SK-N-SH treated with all-trans-retinoic acid at 6 μM for 48 hours (cell line): ENCODE measurements around the gene TMCO2.

Experiments used
- ATAC-seq: fragments of 200-7000 bp; cut with Tn5 transposase; 3 replicates; pipeline ENCODE4 v1.9.1; 2020; ENCODE audit warnings: mild to moderate bottlenecking, moderate library complexity
- ARNTL ChIP-seq: fragments of 450-650 bp; formaldehyde crosslinking; IDR thresholded peaks from 2 replicates; pipeline ENCODE4 v1.5.0; 2020; ENCODE audit warnings: low read depth, mild to moderate bottlenecking, moderate library complexity, borderline replicate concordance
- BACH2 ChIP-seq: fragments of 250-450 bp; sonication (Bioruptor Pico); IDR thresholded peaks from 2 replicates; pipeline ENCODE4 v1.9.0; 2021; ENCODE audit warnings: mild to moderate bottlenecking, borderline replicate concordance
- CSDC2 ChIP-seq: fragments of 250-450 bp; sonication (Bioruptor Pico); IDR thresholded peaks from 2 replicates; pipeline ENCODE4 v1.5.0; 2020; ENCODE audit warnings: mild to moderate bottlenecking, moderate library complexity
- CSRNP3 ChIP-seq: fragments of 250-450 bp; sonication (Bioruptor Pico); IDR thresholded peaks from 2 replicates; pipeline ENCODE4 v1.5.1; 2021; ENCODE audit warnings: mild to moderate bottlenecking, moderate library complexity
- ESRRG ChIP-seq: fragments of 250-450 bp; sonication (Bioruptor Pico); IDR thresholded peaks from 2 replicates; pipeline ENCODE4 v1.6.1; 2021; ENCODE audit warnings: mild to moderate bottlenecking
- GLIS3 ChIP-seq: fragments of 250-450 bp; sonication (Bioruptor Pico); IDR thresholded peaks from 2 replicates; pipeline ENCODE4 v1.5.0; 2020; ENCODE audit warnings: mild to moderate bottlenecking, moderate library complexity
- ISL1 ChIP-seq: fragments of 250-450 bp; sonication (Bioruptor Pico); IDR thresholded peaks from 2 replicates; pipeline ENCODE4 v2.1.2; 2022; ENCODE audit warnings: mild to moderate bottlenecking, moderate library complexity
- OSR1 ChIP-seq: fragments of 250-450 bp; sonication (Bioruptor Pico); IDR thresholded peaks from 2 replicates; pipeline ENCODE4 v1.8.0; 2022; ENCODE audit warnings: moderate library complexity, mild to moderate bottlenecking, inconsistent platforms
- PPARA ChIP-seq: fragments of 250-450 bp; sonication (Bioruptor Pico); IDR thresholded peaks from 2 replicates; pipeline ENCODE4 v1.5.0; 2020; ENCODE audit warnings: mild to moderate bottlenecking, borderline replicate concordance
- RARB ChIP-seq: fragments of 250-450 bp; sonication (Bioruptor Pico); IDR thresholded peaks from 2 replicates; pipeline ENCODE4 v1.8.0; 2021; ENCODE audit warnings: mild to moderate bottlenecking, moderate library complexity
- SNAI2 ChIP-seq: fragments of 250-450 bp; sonication (Bioruptor Pico); IDR thresholded peaks from 2 replicates; pipeline ENCODE4 v1.5.0; 2020; ENCODE audit warnings: mild to moderate bottlenecking, moderate library complexity
- TCF4 ChIP-seq: fragments of 250-450 bp; sonication (Bioruptor Pico); IDR thresholded peaks from 2 replicates; pipeline ENCODE4 v1.8.0; 2021; ENCODE audit warnings: mild to moderate bottlenecking, moderate library complexity, borderline replicate concordance
- TOX ChIP-seq: fragments of 250-450 bp; sonication (Bioruptor Pico); IDR thresholded peaks from 2 replicates; pipeline ENCODE4 v1.8.0; 2021; ENCODE audit warnings: mild to moderate bottlenecking, moderate library complexity, borderline replicate concordance
- TSHZ2 ChIP-seq: fragments of 250-450 bp; sonication (Bioruptor Pico); IDR thresholded peaks from 2 replicates; pipeline ENCODE4 v1.5.0; 2020; ENCODE audit warnings: mild to moderate bottlenecking, moderate library complexity
- ZFP3 ChIP-seq: fragments of 250-450 bp; sonication (Bioruptor Pico); IDR thresholded peaks from 2 replicates; pipeline ENCODE4 v1.5.0; 2020; ENCODE audit warnings: mild to moderate bottlenecking, moderate library complexity
- ZFP30 ChIP-seq: fragments of 450-650 bp; formaldehyde crosslinking; IDR thresholded peaks from 2 replicates; pipeline ENCODE4 v1.5.0; 2022; ENCODE audit warnings: mild to moderate bottlenecking, moderate library complexity
- ZNF565 ChIP-seq: fragments of 450-650 bp; formaldehyde crosslinking; conservative IDR thresholded peaks from 2 replicates; pipeline ENCODE4 v1.5.0; 2020; ENCODE audit warnings: low read depth, mild to moderate bottlenecking, moderate library complexity
- ZNF8 ChIP-seq: fragments of 450-650 bp; formaldehyde crosslinking; IDR thresholded peaks from 2 replicates; pipeline ENCODE4 v1.5.0; 2020; ENCODE audit warnings: mild to moderate bottlenecking, moderate library complexity
- TF ChIP-seq, protein P1 (sequence below): fragments of 250-450 bp; sonication (Bioruptor Pico); IDR thresholded peaks from 2 replicates; pipeline ENCODE4 v1.8.0; 2021; ENCODE audit warnings: low read depth, mild to moderate bottlenecking, moderate library complexity, borderline replicate concordance
- TF ChIP-seq, protein P2 (sequence below): fragments of 250-450 bp; sonication (Bioruptor Pico); IDR thresholded peaks from 2 replicates; pipeline ENCODE4 v1.8.0; 2020; ENCODE audit warnings: mild to moderate bottlenecking, moderate library complexity, borderline replicate concordance
- TF ChIP-seq, protein P3 (sequence below): fragments of 250-450 bp; sonication (Bioruptor Pico); IDR thresholded peaks from 2 replicates; pipeline ENCODE4 v1.5.1; 2020; ENCODE audit warnings: low read depth, mild to moderate bottlenecking, moderate library complexity

Gene TMCO2

GRCh38 chr1:40245686-40246085 lies 2.1 kb upstream of the TMCO2 start:
- TF ChIP-seq ZNF8 (no peak), ZNF565 (no peak), TSHZ2 (CRISPR knock-in tag) (no peak), PPARA (no peak), CSDC2 (no peak), TCF4 (CRISPR knock-in tag) (no peak), ESRRG (CRISPR knock-in tag) (no peak)
- TF ChIP-seq, protein P1, sequence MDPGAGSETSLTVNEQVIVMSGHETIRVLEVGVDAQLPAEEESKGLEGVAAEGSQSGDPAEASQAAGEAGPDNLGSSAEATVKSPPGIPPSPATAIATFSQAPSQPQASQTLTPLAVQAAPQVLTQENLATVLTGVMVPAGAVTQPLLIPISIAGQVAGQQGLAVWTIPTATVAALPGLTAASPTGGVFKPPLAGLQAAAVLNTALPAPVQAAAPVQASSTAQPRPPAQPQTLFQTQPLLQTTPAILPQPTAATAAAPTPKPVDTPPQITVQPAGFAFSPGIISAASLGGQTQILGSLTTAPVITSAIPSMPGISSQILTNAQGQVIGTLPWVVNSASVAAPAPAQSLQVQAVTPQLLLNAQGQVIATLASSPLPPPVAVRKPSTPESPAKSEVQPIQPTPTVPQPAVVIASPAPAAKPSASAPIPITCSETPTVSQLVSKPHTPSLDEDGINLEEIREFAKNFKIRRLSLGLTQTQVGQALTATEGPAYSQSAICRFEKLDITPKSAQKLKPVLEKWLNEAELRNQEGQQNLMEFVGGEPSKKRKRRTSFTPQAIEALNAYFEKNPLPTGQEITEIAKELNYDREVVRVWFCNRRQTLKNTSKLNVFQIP (CRISPR knock-in tag): no peak
- TF ChIP-seq, protein P2, sequence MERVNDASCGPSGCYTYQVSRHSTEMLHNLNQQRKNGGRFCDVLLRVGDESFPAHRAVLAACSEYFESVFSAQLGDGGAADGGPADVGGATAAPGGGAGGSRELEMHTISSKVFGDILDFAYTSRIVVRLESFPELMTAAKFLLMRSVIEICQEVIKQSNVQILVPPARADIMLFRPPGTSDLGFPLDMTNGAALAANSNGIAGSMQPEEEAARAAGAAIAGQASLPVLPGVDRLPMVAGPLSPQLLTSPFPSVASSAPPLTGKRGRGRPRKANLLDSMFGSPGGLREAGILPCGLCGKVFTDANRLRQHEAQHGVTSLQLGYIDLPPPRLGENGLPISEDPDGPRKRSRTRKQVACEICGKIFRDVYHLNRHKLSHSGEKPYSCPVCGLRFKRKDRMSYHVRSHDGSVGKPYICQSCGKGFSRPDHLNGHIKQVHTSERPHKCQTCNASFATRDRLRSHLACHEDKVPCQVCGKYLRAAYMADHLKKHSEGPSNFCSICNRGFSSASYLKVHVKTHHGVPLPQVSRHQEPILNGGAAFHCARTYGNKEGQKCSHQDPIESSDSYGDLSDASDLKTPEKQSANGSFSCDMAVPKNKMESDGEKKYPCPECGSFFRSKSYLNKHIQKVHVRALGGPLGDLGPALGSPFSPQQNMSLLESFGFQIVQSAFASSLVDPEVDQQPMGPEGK (CRISPR knock-in tag): no peak
- TF ChIP-seq, protein P3, sequence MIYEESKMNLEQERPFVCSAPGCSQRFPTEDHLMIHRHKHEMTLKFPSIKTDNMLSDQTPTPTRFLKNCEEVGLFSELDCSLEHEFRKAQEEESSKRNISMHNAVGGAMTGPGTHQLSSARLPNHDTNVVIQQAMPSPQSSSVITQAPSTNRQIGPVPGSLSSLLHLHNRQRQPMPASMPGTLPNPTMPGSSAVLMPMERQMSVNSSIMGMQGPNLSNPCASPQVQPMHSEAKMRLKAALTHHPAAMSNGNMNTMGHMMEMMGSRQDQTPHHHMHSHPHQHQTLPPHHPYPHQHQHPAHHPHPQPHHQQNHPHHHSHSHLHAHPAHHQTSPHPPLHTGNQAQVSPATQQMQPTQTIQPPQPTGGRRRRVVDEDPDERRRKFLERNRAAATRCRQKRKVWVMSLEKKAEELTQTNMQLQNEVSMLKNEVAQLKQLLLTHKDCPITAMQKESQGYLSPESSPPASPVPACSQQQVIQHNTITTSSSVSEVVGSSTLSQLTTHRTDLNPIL: no peak
- no peak for ATAC-seq

DNA sequence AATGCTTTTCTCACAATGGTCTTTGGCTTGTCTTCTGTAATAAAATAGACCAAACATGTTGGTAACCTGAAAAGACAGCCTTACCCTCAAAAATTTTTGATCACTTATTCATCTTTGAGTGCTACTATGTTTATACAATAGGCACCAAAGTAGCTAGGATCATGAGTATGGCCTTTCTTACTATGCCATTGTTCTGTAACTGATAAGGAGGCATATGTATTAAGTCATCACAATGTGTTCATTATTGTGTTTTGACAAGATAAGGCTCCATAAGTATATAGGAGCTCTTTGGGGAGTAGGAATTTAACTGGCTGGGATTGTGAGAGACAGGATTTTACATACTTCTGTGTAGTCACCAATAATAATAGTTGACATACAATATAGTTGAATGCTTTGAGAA lies 675 bp downstream of the TMCO2 start:
- peak; percentile 75 for TF ChIP-seq ISL1
- TF ChIP-seq ZFP3: 0 out of 2 replicates have a peak, but pooled peaks have one; percentile 17
- TF ChIP-seq ZNF8: no peak
- TF ChIP-seq, all 23 proteins: peak for 2
- ATAC-seq: no peak

DNA sequence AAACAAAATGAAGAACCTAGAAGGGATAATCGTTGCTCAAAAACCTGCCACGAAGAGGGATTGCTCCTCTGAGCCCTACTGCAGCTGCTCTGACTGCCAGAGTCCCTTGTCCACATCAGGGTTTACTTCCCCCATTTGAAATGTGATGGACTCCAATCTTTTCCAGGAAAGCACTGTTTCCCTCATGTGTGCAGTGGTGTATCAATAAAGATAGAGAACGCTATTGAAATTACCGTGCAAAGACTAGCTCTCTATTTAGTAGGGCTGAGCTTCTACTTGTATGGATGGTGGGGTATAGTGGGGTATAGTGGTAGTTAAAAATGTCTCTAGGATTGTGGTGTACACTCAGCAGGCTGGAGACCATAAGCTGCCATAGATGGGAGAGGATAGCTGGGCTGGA lies 3.7 kb downstream of the TMCO2 start:
- TF ChIP-seq TCF4 (CRISPR knock-in tag) (no peak), GLIS3 (CRISPR knock-in tag) (no peak), ZFP30 (CRISPR knock-in tag) (no peak), ZNF565 (no peak), TOX (CRISPR knock-in tag) (no peak), ARNTL (no peak), CSRNP3 (CRISPR knock-in tag) (no peak), BACH2 (CRISPR knock-in tag) (no peak), RARB (CRISPR knock-in tag) (no peak), TSHZ2 (CRISPR knock-in tag) (no peak), ZNF8 (no peak), SNAI2 (CRISPR knock-in tag) (no peak), ISL1 (no peak), ESRRG (CRISPR knock-in tag) (no peak), OSR1 (no peak), CSDC2 (no peak)
- TF ChIP-seq, protein P1 (CRISPR knock-in tag): no peak
- TF ChIP-seq, protein P3: no peak
- no peak for ATAC-seq
